ENCODE data around the gene CYB5B.

- no peak for TF ChIP-seq CTCF (IDR thresholded peaks at IDR 0.05)
- no peak for TF ChIP-seq POLR2A (IDR thresholded peaks at IDR 0.05)
- TF ChIP-seq POLR2AphosphoS5 (IDR thresholded peaks at IDR 0.05): no peak
Measured at GRCh38 chr16:69469807-69470561, 45.6 kb downstream of the CYB5B start.
